HG03108 (cell line): ENCODE measurements around the gene CD63.

ENCODE experiments used
- ATAC-seq: cut with Tn5 transposase; IDR thresholded peaks from one replicate; pipeline ENCODE4 v1.9.1; 2021; ENCODE audit warnings: moderate library complexity; ENCODE audit not compliant: unreplicated experiment

The CD63 gene

GRCh38 chr12:55706568-55707218 is 22.1 kb downstream of the CD63 start:
- ATAC-seq: no peak

GRCh38 chr12:55705782-55706402 is 22.9 kb downstream of the CD63 start:
- no peak for ATAC-seq

- no peak for ATAC-seq
Observed at GRCh38 chr12:55704824-55705718, 23.7 kb downstream of the CD63 start.

GRCh38 chr12:55703901-55704761 is 24.7 kb downstream of the CD63 start:
- ATAC-seq: no peak

- ATAC-seq: no peak
Observed at GRCh38 chr12:55703288-55703687, 25.5 kb downstream of the CD63 start.

- ATAC-seq: no peak
Observed at GRCh38 chr12:55702861-55703260, 25.9 kb downstream of the CD63 start.

- no peak for ATAC-seq
Observed at GRCh38 chr12:55700255-55701018, 28.4 kb downstream of the CD63 start.

- ATAC-seq: no peak
Observed at GRCh38 chr12:55699471-55700055, 29.2 kb downstream of the CD63 start.

- no peak for ATAC-seq
Observed at GRCh38 chr12:55698965-55699364, 29.8 kb downstream of the CD63 start.

GRCh38 chr12:55698241-55698955 is 30.4 kb downstream of the CD63 start:
- no peak for ATAC-seq

- ATAC-seq: no peak
Observed at GRCh38 chr12:55697686-55698085, 31.1 kb downstream of the CD63 start.

- no peak for ATAC-seq
Observed at GRCh38 chr12:55696796-55697462, 31.9 kb downstream of the CD63 start.

GRCh38 chr12:55696141-55696540 is 32.7 kb downstream of the CD63 start:
- no peak for ATAC-seq

- ATAC-seq: no peak
Observed at GRCh38 chr12:55695349-55695748, 33.5 kb downstream of the CD63 start.

- ATAC-seq: no peak
Observed at GRCh38 chr12:55694651-55695050, 34.2 kb downstream of the CD63 start.

- ATAC-seq: no peak
Observed at GRCh38 chr12:55694188-55694515, 34.7 kb downstream of the CD63 start.

GRCh38 chr12:55693323-55694187 is 35.3 kb downstream of the CD63 start:
- no peak for ATAC-seq
